Tibial nerve (tissue), 4 donors: ENCODE results near the gene DCAF11. TPM values are rescaled to one million over a fixed set of nuclear protein-coding genes. Genes with fewer than 3 reads are reported as not detected.
A peak's percentile ranks its signal among the peaks of the same experiment; 100 is the strongest.

ENCODE experiments used
- DNase-seq, 2 donors: peaks; one replicate each; pipeline ENCODE4 v3.0.0-alpha.2; 2019; ENCODE audit warnings: low spot score in 2 of 2
- H3K27ac ChIP-seq, 4 donors: fragments of 200-600 bp; sonication (generic) in 3 of 4; one replicate each; pipeline ENCODE4 v1.5.1; 2017 to 2019; ENCODE audit warnings: mild to moderate bottlenecking in 1 of 4
- H3K27me3 ChIP-seq, 2 donors: fragments of 200-600 bp; sonication (generic) in 1 of 2; one replicate each; pipeline versions ENCODE4 v1.5.1 to v1.6.0; 2017 to 2019
- H3K36me3 ChIP-seq, 3 donors: fragments of 200-600 bp; sonication (generic); one replicate each; pipeline ENCODE4 v1.5.1; 2018 to 2019
- H3K4me1 ChIP-seq, 4 donors: fragments of 200-600 bp; sonication (generic) in 3 of 4; one replicate each; pipeline ENCODE4 v1.5.1; 2017 to 2019
- H3K4me3 ChIP-seq, 4 donors: fragments of 200-600 bp; sonication (generic) in 3 of 4; one replicate each; pipeline ENCODE4 v1.5.1; 2017 to 2019; ENCODE audit warnings: mild to moderate bottlenecking in 1 of 4, moderate library complexity in 1 of 4
- H3K9me3 ChIP-seq, 4 donors: fragments of 200-600 bp; sonication (generic) in 3 of 4; one replicate each; pipeline ENCODE4 v1.5.1; 2017 to 2019
- EP300 ChIP-seq, 2 donors: sonication (generic); formaldehyde crosslinking; IDR thresholded peaks; one replicate each; pipeline ENCODE4 v1.6.1; 2017; ENCODE audit warnings: antibody characterized with exemption in 2 of 2, mild to moderate bottlenecking in 1 of 2
- POLR2A ChIP-seq, 2 donors: fragments of 450-650 bp; IDR thresholded peaks; one replicate each; pipeline ENCODE4 v1.6.1; 2017; ENCODE audit warnings: antibody characterized with exemption in 2 of 2, mild to moderate bottlenecking in 2 of 2, moderate library complexity in 2 of 2
- WGBS, 2 donors: methylation state at CpG; one replicate each; pipeline ENCODE4 v1.1.5; 2018; 5-methylcytosine and 5-hydroxymethylcytosine counted together
- total RNA-seq, 4 donors: library from RNA; depleted of rRNA; stranded (reverse); fragments of >200 nt; gene quantifications; one replicate each; pipeline ENCODE4 v1.1.0, GENCODE V29; 2016
- TF ChIP-seq, protein P1 (sequence below), 5 experiments: fragments of 200-600 bp in 3 of 5; fragments of 450-650 bp in 2 of 5; sonication (generic) in 3 of 5; IDR thresholded peaks; one replicate each; pipeline ENCODE4 v1.5.1; 2016 to 2019; ENCODE audit warnings: antibody characterized with exemption in 5 of 5, mild to moderate bottlenecking in 3 of 5, moderate library complexity in 2 of 5

The DCAF11 gene
- total RNA-seq, 4 donors from 2014 or later, result 68.9 to 126 (median 98.9) TPM

DNA sequence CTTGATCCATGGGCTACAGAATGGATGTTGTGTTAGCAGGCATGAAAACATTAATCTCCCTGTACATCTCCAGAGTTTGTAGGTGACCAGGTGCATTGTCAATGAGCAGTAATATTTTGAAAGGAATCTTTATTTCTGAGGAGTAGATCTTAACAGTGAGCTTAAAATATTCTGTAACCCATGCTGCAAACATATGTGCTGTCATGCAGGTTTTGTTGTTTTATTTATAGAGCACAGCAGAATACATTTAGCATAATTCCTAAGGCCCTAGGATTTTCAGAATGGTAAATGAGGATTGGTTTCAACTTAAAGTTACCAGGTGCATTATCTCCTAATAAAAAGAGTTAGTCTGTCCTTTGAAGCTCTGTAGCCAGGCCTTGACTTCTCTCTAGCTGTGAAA, 12.4 kb downstream of the DCAF11 start:
- TF ChIP-seq EP300 (IDR thresholded peaks at IDR 0.05) (no peak), POLR2A (IDR thresholded peaks at IDR 0.05) (no peak)
- TF ChIP-seq, protein P1, sequence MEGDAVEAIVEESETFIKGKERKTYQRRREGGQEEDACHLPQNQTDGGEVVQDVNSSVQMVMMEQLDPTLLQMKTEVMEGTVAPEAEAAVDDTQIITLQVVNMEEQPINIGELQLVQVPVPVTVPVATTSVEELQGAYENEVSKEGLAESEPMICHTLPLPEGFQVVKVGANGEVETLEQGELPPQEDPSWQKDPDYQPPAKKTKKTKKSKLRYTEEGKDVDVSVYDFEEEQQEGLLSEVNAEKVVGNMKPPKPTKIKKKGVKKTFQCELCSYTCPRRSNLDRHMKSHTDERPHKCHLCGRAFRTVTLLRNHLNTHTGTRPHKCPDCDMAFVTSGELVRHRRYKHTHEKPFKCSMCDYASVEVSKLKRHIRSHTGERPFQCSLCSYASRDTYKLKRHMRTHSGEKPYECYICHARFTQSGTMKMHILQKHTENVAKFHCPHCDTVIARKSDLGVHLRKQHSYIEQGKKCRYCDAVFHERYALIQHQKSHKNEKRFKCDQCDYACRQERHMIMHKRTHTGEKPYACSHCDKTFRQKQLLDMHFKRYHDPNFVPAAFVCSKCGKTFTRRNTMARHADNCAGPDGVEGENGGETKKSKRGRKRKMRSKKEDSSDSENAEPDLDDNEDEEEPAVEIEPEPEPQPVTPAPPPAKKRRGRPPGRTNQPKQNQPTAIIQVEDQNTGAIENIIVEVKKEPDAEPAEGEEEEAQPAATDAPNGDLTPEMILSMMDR (IDR thresholded peaks at IDR 0.05), result no peak
- no peak overlapping the region for H3K27ac ChIP-seq
- DNase-seq, result no peak
- H3K4me1 ChIP-seq, result no peaks in the 10 kb centered on the region
- no peaks in the 10 kb centered on the region for H3K27me3 ChIP-seq
- no peak overlapping the region for H3K4me3 ChIP-seq
- peaks cover 0 to 35% (median 5%) of the 10 kb centered on the region in 3 donors for H3K36me3 ChIP-seq
- H3K9me3 ChIP-seq, result no peaks in the 10 kb centered on the region

DNA sequence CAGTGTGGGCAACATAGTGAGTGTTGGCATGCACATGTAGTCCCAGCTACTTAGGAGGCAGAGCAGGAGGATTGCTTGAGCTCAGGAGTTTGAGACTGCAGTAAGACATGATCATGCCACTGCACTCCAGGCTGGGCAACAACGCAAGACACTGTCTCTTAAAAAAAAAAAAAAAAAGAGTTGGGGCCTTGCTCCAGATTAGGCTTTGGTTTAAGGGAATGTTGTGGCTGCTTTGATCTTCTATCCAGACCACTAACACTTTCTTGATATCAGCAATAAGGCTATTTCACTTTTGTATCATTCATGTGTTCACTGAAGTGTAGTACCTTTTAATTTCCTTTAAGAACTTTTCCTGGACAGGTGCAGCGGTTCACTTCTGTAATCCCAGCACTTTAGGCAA, 13.1 kb downstream of the DCAF11 start:
- Histone ChIP-seq H3K9me3 (no peaks in the 10 kb centered on the region), H3K27me3 (no peaks in the 10 kb centered on the region), H3K4me1 (no peaks in the 10 kb centered on the region), H3K27ac (no peak overlapping the region), H3K4me3 (no peak overlapping the region), H3K36me3 (peaks cover 0 to 34% (median 5%) of the 10 kb centered on the region in 3 donors)
- WGBS, 2 donors, result 89 to 94% methylated on average over 2 of the region's 2 CpGs
- TF ChIP-seq, protein P1 (IDR thresholded peaks at IDR 0.05), result no peak
- TF ChIP-seq EP300 (IDR thresholded peaks at IDR 0.05) (no peak), POLR2A (IDR thresholded peaks at IDR 0.05) (no peak)
- no peak for DNase-seq

DNA sequence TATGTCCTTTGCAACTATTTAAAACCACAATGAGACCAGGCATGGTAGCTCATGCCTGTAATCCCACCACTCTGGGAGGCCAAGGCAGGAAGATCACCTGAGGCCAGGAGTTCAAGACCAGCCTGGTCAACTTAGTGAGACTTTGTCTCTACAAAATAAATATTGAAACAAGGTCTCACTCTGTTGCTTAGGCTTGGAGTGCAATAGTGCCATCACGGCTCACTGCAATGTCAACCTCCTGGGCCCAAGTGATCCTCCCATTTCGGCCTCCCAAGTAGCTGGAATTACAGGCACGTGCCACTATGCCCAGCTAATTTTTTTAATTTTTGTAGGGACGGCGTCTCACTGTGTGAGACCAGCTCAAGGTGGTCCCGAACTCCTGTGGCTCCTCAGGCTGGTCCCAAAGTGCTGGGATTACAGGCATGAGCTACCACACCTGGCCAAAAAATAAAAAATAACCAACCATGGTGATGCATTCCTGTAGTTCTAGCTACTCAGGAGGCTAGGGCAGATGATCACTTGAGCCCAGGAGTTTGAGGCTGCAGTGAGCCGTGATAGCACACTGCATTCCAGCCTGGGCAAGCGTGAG, 14.9 kb downstream of the DCAF11 start:
- Histone ChIP-seq H3K27me3 (no peaks in the 10 kb centered on the region), H3K9me3 (no peaks in the 10 kb centered on the region), H3K36me3 (peaks cover 0 to 16% (median 0%) of the 10 kb centered on the region in 3 donors), H3K4me1 (no peaks in the 10 kb centered on the region), H3K27ac (no peak overlapping the region), H3K4me3 (no peak overlapping the region)
- TF ChIP-seq EP300 (IDR thresholded peaks at IDR 0.05), result no peak
- TF ChIP-seq, protein P1 (IDR thresholded peaks at IDR 0.05), result no peak
- no peak for TF ChIP-seq POLR2A (IDR thresholded peaks at IDR 0.05)
- no peak for DNase-seq
- 92 to 93% methylated on average over 8 of the region's 8 CpGs for WGBS, 2 donors

DNA sequence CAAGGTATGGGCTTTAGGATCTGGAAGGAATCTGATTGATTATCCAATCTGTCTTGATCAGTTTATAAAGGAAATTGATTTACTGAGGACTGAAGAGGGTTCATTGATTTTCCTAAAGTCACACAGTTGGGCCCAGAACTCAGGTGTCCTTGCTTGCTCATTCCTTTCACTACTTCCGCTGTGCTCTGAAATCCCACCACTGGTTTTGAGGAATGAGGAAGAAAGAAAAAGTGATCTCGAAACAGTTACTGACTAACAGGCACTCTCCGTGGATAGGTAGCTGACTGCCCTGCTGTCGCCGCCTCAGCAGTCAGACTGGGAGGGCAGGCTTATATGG, 15.8 kb downstream of the DCAF11 start, which contains the start of gene FITM1:
Gene FITM1 (plus strand): TSS at position 280 of the 337 bp plus-strand sequence. CDS start 905 bp downstream, outside the sequence.
- Histone ChIP-seq H3K4me1 (peaks cover 0 to 2% (median 0%) of the 10 kb centered on the region in 4 donors), H3K27ac (peak within 1 kb of the TSS in 2 of 4 donors; percentile 34 to 36), H3K4me3 (no peak within 1 kb of the TSS), H3K36me3 (peaks cover 0 to 14% (median 0%) of the 10 kb centered on the region in 3 donors), H3K9me3 (no peaks in the 10 kb centered on the region), H3K27me3 (no peaks in the 10 kb centered on the region)
- no peak for TF ChIP-seq POLR2A (IDR thresholded peaks at IDR 0.05)
- TF ChIP-seq, protein P1 (IDR thresholded peaks at IDR 0.05), result no peak
- TF ChIP-seq EP300 (IDR thresholded peaks at IDR 0.05), result no peak
- WGBS, 2 donors, result 90 to 96% methylated on average over 5 of the region's 5 CpGs
- DNase-seq, result no peak

DNA sequence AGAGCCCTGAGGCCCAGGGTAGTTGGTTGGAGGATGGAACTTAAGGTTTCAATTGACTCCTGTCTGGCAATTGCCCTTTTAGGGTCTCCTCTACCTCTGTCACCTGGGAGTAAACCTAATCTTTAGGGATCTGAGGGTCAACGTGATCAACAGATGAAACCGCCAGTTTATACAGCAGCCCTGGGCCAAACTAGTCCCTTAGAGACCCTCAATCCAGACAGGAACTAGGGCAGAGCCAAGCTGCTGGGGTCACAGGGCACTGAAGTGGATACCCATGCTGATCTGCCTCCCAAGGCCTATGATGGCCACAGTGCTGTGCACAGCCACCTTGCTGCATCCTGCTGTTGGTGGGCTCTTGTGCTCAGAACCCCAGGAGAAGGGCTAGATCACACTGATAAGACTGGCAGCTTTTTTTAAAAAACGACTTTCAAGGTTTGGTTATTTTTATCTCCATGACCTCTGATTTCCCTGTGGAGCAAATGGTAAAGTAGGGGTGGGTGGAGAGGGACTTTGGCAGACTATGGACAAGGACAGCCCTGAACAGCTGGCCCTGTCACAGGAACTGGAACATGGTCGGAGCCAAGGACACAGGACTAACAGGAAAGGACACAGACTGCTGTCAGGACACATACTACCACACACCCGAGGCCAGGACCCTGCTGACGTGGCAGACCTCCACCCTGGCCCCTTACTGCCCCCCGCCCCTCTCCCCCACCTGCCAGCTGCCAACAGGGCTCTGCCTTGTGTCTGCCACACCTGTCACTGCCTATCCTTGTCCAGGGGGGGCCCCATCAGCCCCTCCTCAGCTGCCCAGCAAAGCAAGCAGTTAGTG, 16.4 kb downstream of the DCAF11 start:
- TF ChIP-seq, protein P1 (IDR thresholded peaks at IDR 0.05), result no peak
- TF ChIP-seq POLR2A (IDR thresholded peaks at IDR 0.05) (no peak), EP300 (IDR thresholded peaks at IDR 0.05) (no peak)
- peak overlapping the region in 2 of 4 donors; percentile 34 to 36 for H3K27ac ChIP-seq

More for the DNA sequence above, 16.4 kb downstream of the DCAF11 start:
- WGBS, 2 donors, result 50 to 66% methylated on average over 6 of the region's 7 CpGs
- no peak for DNase-seq
- Histone ChIP-seq H3K27me3 (no peaks in the 10 kb centered on the region), H3K4me3 (no peak overlapping the region), H3K36me3 (peaks cover 0 to 14% (median 0%) of the 10 kb centered on the region in 3 donors), H3K9me3 (no peaks in the 10 kb centered on the region), H3K4me1 (peaks cover 0 to 5% (median 0%) of the 10 kb centered on the region in 4 donors)
